Measurements from ENCODE around the gene SLC39A5. TPM values are rescaled to one million over a fixed set of nuclear protein-coding genes. Genes with fewer than 3 reads are reported as not detected.

SLC39A5 gene
- total and polyA plus RNA-seq, 2 of the 13 experiments (the other 11 are each of a cell fraction or from before 2014, with no cell fraction given): 59.7 to 101 TPM

DNA sequence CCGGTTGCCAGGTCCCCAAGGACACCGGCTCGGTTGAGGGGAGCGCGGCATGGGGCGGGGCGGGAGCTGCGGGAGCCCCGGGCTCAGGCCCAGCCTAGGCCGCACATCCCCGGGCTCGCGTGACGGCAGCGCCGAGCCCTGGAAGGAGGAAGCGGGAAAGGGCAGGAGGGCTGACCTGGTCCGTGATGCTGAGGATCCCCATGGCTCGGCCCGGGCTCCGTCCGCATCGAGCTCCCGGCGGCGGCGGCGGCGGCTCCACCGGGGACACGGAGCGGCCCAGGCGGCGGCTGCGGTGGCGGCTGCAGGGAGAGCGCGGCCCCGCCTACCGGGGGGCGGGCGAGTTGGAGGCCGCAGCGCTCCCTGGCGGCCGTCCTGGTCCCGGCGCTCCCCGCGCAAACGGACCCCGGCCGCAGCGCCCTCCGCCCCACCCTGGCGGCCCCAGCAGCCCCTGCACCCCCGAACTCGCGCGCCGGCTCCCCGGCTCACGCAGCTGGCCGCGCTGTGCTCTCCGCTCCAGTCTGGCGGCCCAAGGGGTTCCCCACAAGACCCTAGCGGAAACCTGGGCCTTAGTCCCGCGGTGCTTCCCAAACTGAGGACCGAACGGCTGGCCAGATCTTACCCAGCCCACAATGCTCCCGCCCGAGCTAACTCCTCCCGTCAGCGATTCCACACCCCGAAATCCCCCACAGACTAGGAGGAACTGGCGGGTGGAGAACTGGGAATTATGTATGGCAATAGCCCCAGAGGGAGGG, 28.4 kb downstream of the SLC39A5 start, which contains the start of gene ANKRD52:
TSS of gene ANKRD52 (minus strand) at position 317 of the 752 bp plus-strand sequence. CDS start at position 202, 115 bp downstream.
- Histone ChIP-seq H3K9ac (ENCODE audit: insufficient read depth, low read depth, low read length) (peak within 1 kb of the TSS; percentile 79), H3K4me3 (replicated peaks in 1 of 3; ENCODE audit: insufficient read depth in 1 of 3, low read depth in 2 of 3, low read length in 3 of 3) (peak within 1 kb of the TSS; percentile 74 to 96 (median 88)), H3K4me2 (ENCODE audit: low read depth, low read length) (peak within 1 kb of the TSS; percentile 97), H3K27me3 (ENCODE audit: control insufficient read depth in 1 of 2, insufficient read depth in 2 of 2, low read length in 2 of 2) (no peaks in the 10 kb centered on the region), H3K79me2 (ENCODE audit: insufficient read depth, low read length) (peaks cover 10% of the 10 kb centered on the region), H2AFZ (ENCODE audit: low read length) (peak within 1 kb of the TSS; percentile 86), H3K9me3 (ENCODE audit: low read length) (no peaks in the 10 kb centered on the region), H3K27ac (ENCODE audit: extremely low read length, insufficient read depth, low read length) (peak within 1 kb of the TSS; percentile 45), H3K36me3 (replicated peaks in 1 of 2; ENCODE audit: control insufficient read depth in 1 of 2, insufficient read depth in 2 of 2, low read length in 2 of 2) (peaks cover 8 to 23% of the 10 kb centered on the region in 2 experiments), H3K4me1 (ENCODE audit: insufficient read depth, low read length) (peaks cover 28% of the 10 kb centered on the region), H4K20me1 (ENCODE audit: insufficient read depth, low read length) (no peaks in the 10 kb centered on the region)
- FAIRE-seq (no peak), DNase-seq (ENCODE audit: low spot score) (peak; percentile 26), ATAC-seq (peak; percentile 92)
- CTCF ChIA-PET (ENCODE audit: low intra/inter-chr PET ratio, low total read pairs): interaction anchor here (0.7 to 2.1 kb wide), 7 partner anchors 9 to 67 kb away, joined by 3 to 12 read pairs (median 6); partner anchors contain the start of genes COQ10A, NABP2 and SLC39A5
- 1% methylated on average over 19 of the region's 78 CpGs for WGBS (ENCODE audit: low lambda C conversion rate)
- intact Hi-C loops (cut with micrococcal nuclease; ENCODE audit: unreplicated experiment) (loop anchor here (1.0 to 5.0 kb wide), 2 partner anchors 36 to 65 kb away; partner anchors contain the start of genes NABP2 and RNF41), in situ Hi-C loops (cut with HindIII; ENCODE audit: extremely low pct_ligation_motif_present, low pct_unique_long_range_greater_than_20kb) (loop anchor here (5.0 kb wide), 2 partner anchors 36 to 66 kb away; partner anchors contain the start of genes NABP2 and RNF41)
- POLR2A ChIA-PET: interaction anchor here (0.5 to 3.5 kb wide), 9 partner anchors 9 to 177 kb away, joined by 3 to 24 read pairs (median 6); partner anchors contain the start of genes CNPY2, COQ10A, CS and RNF41
- no TSS peak for BruUV-seq (replicated peaks)
- TF ChIP-seq TOE1 (CRISPR knock-in tag; IDR thresholded peaks at IDR 0.05) (no peak), SP140L (CRISPR knock-in tag; IDR thresholded peaks at IDR 0.05; ENCODE audit: borderline replicate concordance) (no peak), SMARCC2 (IDR thresholded peaks at IDR 0.05) (no peak), ZSCAN9 (CRISPR knock-in tag; IDR thresholded peaks at IDR 0.05; ENCODE audit: borderline replicate concordance) (no peak), ZNF607 (CRISPR knock-in tag; IDR thresholded peaks at IDR 0.05; ENCODE audit: borderline replicate concordance) (0 out of 2 replicates have a peak, but pooled peaks have one; percentile 19), SATB2 (CRISPR knock-in tag; IDR thresholded peaks at IDR 0.05) (no peak), MTF2 (CRISPR knock-in tag; IDR thresholded peaks at IDR 0.05; ENCODE audit: borderline replicate concordance) (no peak), GATA4 (IDR thresholded peaks at IDR 0.05; ENCODE audit: borderline replicate concordance, low read depth) (peak; percentile 25; the same call in 1 of the 2 replicates), ZNF841 (CRISPR knock-in tag; IDR thresholded peaks at IDR 0.05; ENCODE audit: borderline replicate concordance) (0 out of 2 replicates have a peak, but pooled peaks have one; percentile 31), RAD51 (IDR thresholded peaks at IDR 0.05; ENCODE audit: borderline replicate concordance) (no peak), ZNF850 (CRISPR knock-in tag; conservative IDR thresholded peaks at IDR 0.05) (no peak), ATRX (CRISPR knock-in tag; IDR thresholded peaks at IDR 0.05; ENCODE audit: borderline replicate concordance) (no peak), ELF1 (CRISPR knock-in tag; IDR thresholded peaks at IDR 0.05) (no peak), MLLT10 (CRISPR knock-in tag; IDR thresholded peaks at IDR 0.05) (no peak), DPF2 (CRISPR knock-in tag; IDR thresholded peaks at IDR 0.05; ENCODE audit: borderline replicate concordance, low read depth) (no peak)
- TF ChIP-seq, protein P1, sequence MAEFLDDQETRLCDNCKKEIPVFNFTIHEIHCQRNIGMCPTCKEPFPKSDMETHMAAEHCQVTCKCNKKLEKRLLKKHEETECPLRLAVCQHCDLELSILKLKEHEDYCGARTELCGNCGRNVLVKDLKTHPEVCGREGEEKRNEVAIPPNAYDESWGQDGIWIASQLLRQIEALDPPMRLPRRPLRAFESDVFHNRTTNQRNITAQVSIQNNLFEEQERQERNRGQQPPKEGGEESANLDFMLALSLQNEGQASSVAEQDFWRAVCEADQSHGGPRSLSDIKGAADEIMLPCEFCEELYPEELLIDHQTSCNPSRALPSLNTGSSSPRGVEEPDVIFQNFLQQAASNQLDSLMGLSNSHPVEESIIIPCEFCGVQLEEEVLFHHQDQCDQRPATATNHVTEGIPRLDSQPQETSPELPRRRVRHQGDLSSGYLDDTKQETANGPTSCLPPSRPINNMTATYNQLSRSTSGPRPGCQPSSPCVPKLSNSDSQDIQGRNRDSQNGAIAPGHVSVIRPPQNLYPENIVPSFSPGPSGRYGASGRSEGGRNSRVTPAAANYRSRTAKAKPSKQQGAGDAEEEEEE (CRISPR knock-in tag; IDR thresholded peaks at IDR 0.05; ENCODE audit: borderline replicate concordance): no peak
- TF ChIP-seq, protein P2, sequence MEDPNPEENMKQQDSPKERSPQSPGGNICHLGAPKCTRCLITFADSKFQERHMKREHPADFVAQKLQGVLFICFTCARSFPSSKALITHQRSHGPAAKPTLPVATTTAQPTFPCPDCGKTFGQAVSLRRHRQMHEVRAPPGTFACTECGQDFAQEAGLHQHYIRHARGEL (CRISPR knock-in tag; IDR thresholded peaks at IDR 0.05): no peak
- TF ChIP-seq, protein P3, sequence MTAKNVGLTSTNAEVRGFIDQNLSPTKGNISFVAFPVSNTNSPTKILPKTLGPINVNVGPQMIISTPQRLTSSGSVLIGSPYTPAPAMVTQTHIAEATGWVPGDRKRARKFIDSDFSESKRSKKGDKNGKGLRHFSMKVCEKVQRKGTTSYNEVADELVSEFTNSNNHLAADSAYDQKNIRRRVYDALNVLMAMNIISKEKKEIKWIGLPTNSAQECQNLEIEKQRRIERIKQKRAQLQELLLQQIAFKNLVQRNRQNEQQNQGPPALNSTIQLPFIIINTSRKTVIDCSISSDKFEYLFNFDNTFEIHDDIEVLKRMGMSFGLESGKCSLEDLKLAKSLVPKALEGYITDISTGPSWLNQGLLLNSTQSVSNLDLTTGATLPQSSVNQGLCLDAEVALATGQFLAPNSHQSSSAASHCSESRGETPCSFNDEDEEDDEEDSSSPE (CRISPR knock-in tag; IDR thresholded peaks at IDR 0.05): 0 out of 2 replicates have a peak, but pooled peaks have one; percentile 13
- TF ChIP-seq, protein P4, sequence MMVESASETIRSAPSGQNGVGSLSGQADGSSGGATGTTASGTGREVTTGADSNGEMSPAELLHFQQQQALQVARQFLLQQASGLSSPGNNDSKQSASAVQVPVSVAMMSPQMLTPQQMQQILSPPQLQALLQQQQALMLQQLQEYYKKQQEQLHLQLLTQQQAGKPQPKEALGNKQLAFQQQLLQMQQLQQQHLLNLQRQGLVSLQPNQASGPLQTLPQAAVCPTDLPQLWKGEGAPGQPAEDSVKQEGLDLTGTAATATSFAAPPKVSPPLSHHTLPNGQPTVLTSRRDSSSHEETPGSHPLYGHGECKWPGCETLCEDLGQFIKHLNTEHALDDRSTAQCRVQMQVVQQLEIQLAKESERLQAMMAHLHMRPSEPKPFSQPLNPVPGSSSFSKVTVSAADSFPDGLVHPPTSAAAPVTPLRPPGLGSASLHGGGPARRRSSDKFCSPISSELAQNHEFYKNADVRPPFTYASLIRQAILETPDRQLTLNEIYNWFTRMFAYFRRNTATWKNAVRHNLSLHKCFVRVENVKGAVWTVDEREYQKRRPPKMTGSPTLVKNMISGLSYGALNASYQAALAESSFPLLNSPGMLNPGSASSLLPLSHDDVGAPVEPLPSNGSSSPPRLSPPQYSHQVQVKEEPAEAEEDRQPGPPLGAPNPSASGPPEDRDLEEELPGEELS (CRISPR knock-in tag; IDR thresholded peaks at IDR 0.05): no peak

All from HepG2 (cell line).